Pulmonary artery endothelial cell (primary cell): Measurements from ENCODE around the gene CCL24. TPM values are rescaled to one million over a fixed set of nuclear protein-coding genes. Genes with fewer than 3 reads are reported as not detected.
"Not testable (repeated sequence)": the region's sequence is repeated elsewhere in the genome, so short reads cannot be mapped to it uniquely, and the experiment has no call there.

Experiments
- DNase-seq: peaks from one replicate; pipeline ENCODE4 v3.0.0-alpha.2; 2011; ENCODE audit warnings: low read depth, low spot score
- total RNA-seq: library from RNA; depleted of rRNA; stranded (reverse); fragments of >200 nt; gene quantifications from 2 replicates; pipeline ENCODE4 v1.2.3, GENCODE V29; 2014

The CCL24 gene
- total RNA-seq, 1 donor from 2014 or later, result not detected

- DNase-seq, result not testable (repeated sequence)
Observed at GRCh38 chr7:75788154-75788847, 25.3 kb downstream of the CCL24 start.

GRCh38 chr7:75783058-75783457 is 30.5 kb downstream of the CCL24 start:
- not testable (repeated sequence) for DNase-seq

- not testable (repeated sequence) for DNase-seq
Observed at GRCh38 chr7:75780647-75781273, 32.8 kb downstream of the CCL24 start.

GRCh38 chr7:75779516-75779915 is 34.1 kb downstream of the CCL24 start:
- DNase-seq, result not testable (repeated sequence)

- not testable (repeated sequence) for DNase-seq
Observed at GRCh38 chr7:75779035-75779434, 34.6 kb downstream of the CCL24 start.

GRCh38 chr7:75776295-75776971 is 37.2 kb downstream of the CCL24 start:
- DNase-seq, result no peak

- DNase-seq, result not testable (repeated sequence)
Observed at GRCh38 chr7:75773958-75774357, 39.6 kb downstream of the CCL24 start.

GRCh38 chr7:75772081-75773077 is 41.2 kb downstream of the CCL24 start, which contains the start of gene CCL26:
Gene CCL26, minus strand, starts transcription at chr7:75772211. Its CDS starts 35 bp downstream, at chr7:75772176.
- DNase-seq, result no peak

GRCh38 chr7:75771224-75771623 is 42.4 kb downstream of the CCL24 start:
- no peak for DNase-seq

- DNase-seq, result peak; percentile 15
Observed at GRCh38 chr7:75762350-75762917, 51.2 kb downstream of the CCL24 start.

GRCh38 chr7:75761801-75762200 is 51.8 kb downstream of the CCL24 start:
- not testable (repeated sequence) for DNase-seq

Other genes starting within 250 kb of the CCL24 start
- gene HIP1, start 74.9 kb downstream of the CCL24 start, total RNA-seq, result 15.6 and 32.2 TPM in 2 replicates
- not detected in 2 replicates for gene CCL26, start 41.6 kb downstream of the CCL24 start, total RNA-seq
- gene RHBDD2, start 65.2 kb upstream of the CCL24 start, total RNA-seq, result 13.9 and 16.5 TPM in 2 replicates
- gene POR, start 101.3 kb upstream of the CCL24 start, total RNA-seq, result 69.8 and 94.4 TPM in 2 replicates
- 29.4 and 33.8 TPM in 2 replicates for gene TMEM120A, start 180.8 kb upstream of the CCL24 start, total RNA-seq
- 31.1 and 34.8 TPM in 2 replicates for gene STYXL1, start 234.2 kb upstream of the CCL24 start, total RNA-seq
- 36.2 and 51.6 TPM in 2 replicates for gene MDH2, start 234.3 kb upstream of the CCL24 start, total RNA-seq